Occipital lobe (tissue), 2 donors: ENCODE results near the gene PDE3A. TPM values are rescaled to one million over a fixed set of nuclear protein-coding genes. Genes with fewer than 3 reads are reported as not detected.
"Not testable (repeated sequence)": the region's sequence is repeated elsewhere in the genome, so short reads cannot be mapped to it uniquely, and the experiment has no call there.

Experiments used
- DNase-seq: peaks from one replicate; lab custom pipeline; 2025; lab: John Stamatoyannopoulos, UW
- total RNA-seq: library from RNA; depleted of rRNA; stranded (reverse); fragments of >200 nt; gene quantifications from one replicate; pipeline ENCODE4 v1.2.3, GENCODE V29; 2014

The PDE3A gene
- total RNA-seq, 1 donor from 2014 or later, result 7.8 TPM

- DNase-seq, result no peak
Observed at GRCh38 chr12:20602641-20603391, 234.5 kb downstream of the PDE3A start.

GRCh38 chr12:20604408-20605067 lies 236.2 kb downstream of the PDE3A start:
- no peak for DNase-seq

GRCh38 chr12:20615020-20615419 lies 246.7 kb downstream of the PDE3A start:
- not testable (repeated sequence) for DNase-seq

GRCh38 chr12:20616093-20616492 lies 247.8 kb downstream of the PDE3A start:
- no peak for DNase-seq

- no peak for DNase-seq
Observed at GRCh38 chr12:20620261-20620660, 251.9 kb downstream of the PDE3A start.

- no peak for DNase-seq
Observed at GRCh38 chr12:20624718-20625117, 256.4 kb downstream of the PDE3A start.

GRCh38 chr12:20625531-20625930 lies 257.2 kb downstream of the PDE3A start:
- DNase-seq, result no peak

GRCh38 chr12:20627001-20627588 lies 258.8 kb downstream of the PDE3A start:
- DNase-seq, result no peak

GRCh38 chr12:20628226-20628787 lies 260.0 kb downstream of the PDE3A start:
- no peak for DNase-seq

GRCh38 chr12:20628999-20629398 lies 260.7 kb downstream of the PDE3A start:
- DNase-seq, result no peak

GRCh38 chr12:20629414-20630156 lies 261.2 kb downstream of the PDE3A start:
- DNase-seq, result no peak

GRCh38 chr12:20631711-20632110 lies 263.4 kb downstream of the PDE3A start:
- DNase-seq, result no peak

GRCh38 chr12:20641106-20641505 lies 272.8 kb downstream of the PDE3A start:
- DNase-seq, result no peak

- no peak for DNase-seq
Observed at GRCh38 chr12:20643822-20644221, 275.5 kb downstream of the PDE3A start.

GRCh38 chr12:20646239-20646827 lies 278.0 kb downstream of the PDE3A start:
- no peak for DNase-seq

- DNase-seq, result no peak
Observed at GRCh38 chr12:20653871-20654270, 285.5 kb downstream of the PDE3A start.

- no peak for DNase-seq
Observed at GRCh38 chr12:20656600-20656999, 288.3 kb downstream of the PDE3A start.

GRCh38 chr12:20657496-20657895 lies 289.2 kb downstream of the PDE3A start:
- no peak for DNase-seq

- no peak for DNase-seq
Observed at GRCh38 chr12:20681334-20681733, 313.0 kb downstream of the PDE3A start.

- DNase-seq, result no peak
Observed at GRCh38 chr12:20695232-20695631, 326.9 kb downstream of the PDE3A start, which contains the start of gene SLCO1C1. Gene SLCO1C1, plus strand, starts transcription at chr12:20695332. Its CDS starts 4,245 bp downstream, at chr12:20699577.
